GM12878 (cell line): ENCODE results near the gene ZNF121.
"Not testable (repeated sequence)": the region's sequence is repeated elsewhere in the genome, so short reads cannot be mapped to it uniquely, and the experiment has no call there.

Source experiments
- LARP7 ChIP-seq: fragments of 450-650 bp; IDR thresholded peaks from 2 replicates; pipeline ENCODE4 v1.6.1; 2017; ENCODE audit warnings: mild to moderate bottlenecking
- SIN3A ChIP-seq: IDR thresholded peaks from 2 replicates; pipeline ENCODE4 v1.6.1; 2012; ENCODE audit warnings: low read depth, low read length, improper control_type of control experiment
- TCF12 ChIP-seq: IDR thresholded peaks from 2 replicates; pipeline ENCODE4 v1.6.1; 2011; ENCODE audit warnings: low read depth, mild to moderate bottlenecking, low read length

DNA sequence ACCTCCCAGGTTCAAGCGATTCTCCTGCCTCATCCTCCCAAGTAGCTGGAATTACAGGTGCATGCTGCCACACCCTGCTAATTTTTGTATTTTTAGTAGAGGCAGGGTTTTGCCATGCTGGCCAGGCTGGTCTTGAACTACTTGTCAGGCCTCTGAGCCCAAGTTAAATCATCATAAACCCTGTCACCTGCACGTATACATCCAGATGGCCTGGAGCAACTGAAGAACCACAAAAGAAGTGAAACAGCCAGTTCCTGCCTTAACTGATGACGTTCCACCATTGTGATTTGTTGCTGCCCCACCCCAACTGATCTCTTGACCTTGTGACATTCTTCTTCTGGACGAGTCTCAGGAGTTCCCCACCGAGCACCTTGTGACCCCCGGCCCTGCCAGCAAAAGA is 45.1 kb downstream of the ZNF121 start:
- not testable (repeated sequence) for TF ChIP-seq TCF12, LARP7, SIN3A
